Loucy (cell line): Measurements from ENCODE around the gene GDF9.

Experiments
- H2AFZ ChIP-seq: fragments of 200-600 bp; sonication (generic); 2 replicates; pipeline ENCODE4 v1.6.0; 2016; ENCODE audit warnings: antibody characterized with exemption, mild to moderate bottlenecking, low read length, moderate library complexity
- H3F3A ChIP-seq: fragments of 200-600 bp; 2 replicates; pipeline ENCODE4 v1.6.0; 2016; ENCODE audit warnings: antibody characterized with exemption, low read depth, mild to moderate bottlenecking
- H3K27me3 ChIP-seq: fragments of 200-600 bp; sonication (generic); 2 replicates; pipeline ENCODE4 v1.6.1; 2014; ENCODE audit warnings: low read length, mild to moderate bottlenecking; ENCODE audit not compliant: insufficient read depth, poor library complexity, severe bottlenecking
- H3K36me3 ChIP-seq: fragments of 200-600 bp; sonication (generic); 2 replicates; pipeline ENCODE4 v1.6.1; 2016; ENCODE audit warnings: low read length; ENCODE audit not compliant: insufficient read depth
- H3K4me1 ChIP-seq: fragments of 200-600 bp; sonication (generic); 2 replicates; pipeline ENCODE4 v1.5.1; 2014; ENCODE audit warnings: low read length, mild to moderate bottlenecking; ENCODE audit not compliant: insufficient read depth, poor library complexity, severe bottlenecking
- H3K4me2 ChIP-seq: fragments of 200-600 bp; sonication (generic); 2 replicates; pipeline ENCODE4 v1.6.0; 2014; ENCODE audit warnings: antibody characterized with exemption, low read length, low read depth, mild to moderate bottlenecking; ENCODE audit not compliant: poor library complexity, severe bottlenecking
- H3K4me3 ChIP-seq: fragments of 200-600 bp; sonication (generic); 2 replicates; pipeline ENCODE4 v1.5.1; 2014; ENCODE audit warnings: low read length, mild to moderate bottlenecking, mixed read lengths; ENCODE audit not compliant: poor library complexity, severe bottlenecking
- H3K79me2 ChIP-seq: fragments of 200-600 bp; sonication (generic); 2 replicates; pipeline ENCODE4 v1.6.1; 2014; ENCODE audit warnings: low read length; ENCODE audit not compliant: insufficient read depth
- H3K9ac ChIP-seq: fragments of 200-600 bp; sonication (generic); 2 replicates; pipeline ENCODE4 v1.6.0; 2014; ENCODE audit warnings: mild to moderate bottlenecking, low read depth, low read length, moderate library complexity; ENCODE audit not compliant: poor library complexity, severe bottlenecking
- H3K9me2 ChIP-seq: fragments of 200-600 bp; sonication (generic); replicated peaks from 2 replicates; pipeline ENCODE4 v1.6.1; 2016; ENCODE audit warnings: low read depth, low read length, mixed read lengths
- H3K9me3 ChIP-seq: fragments of 200-600 bp; sonication (generic); 2 replicates; pipeline ENCODE4 v1.6.1; 2014; ENCODE audit warnings: mild to moderate bottlenecking, antibody characterized with exemption, low read length, low read depth; ENCODE audit not compliant: insufficient read depth
- H4K20me1 ChIP-seq: fragments of 200-600 bp; sonication (generic); 2 replicates; pipeline ENCODE4 v1.6.0; 2014; ENCODE audit warnings: antibody characterized with exemption, low read length, mild to moderate bottlenecking; ENCODE audit not compliant: insufficient read depth, poor library complexity, severe bottlenecking
- CTCF ChIP-seq: fragments of 200-600 bp; sonication (generic); conservative IDR thresholded peaks from 2 replicates; pipeline ENCODE4 v1.5.1; 2014; ENCODE audit warnings: mild to moderate bottlenecking, antibody characterized with exemption, low read length
- EZH2phosphoT487 ChIP-seq: fragments of 200-600 bp; IDR thresholded peaks from 2 replicates; pipeline ENCODE4 v1.6.1; 2018; ENCODE audit warnings: antibody characterized with exemption, mild to moderate bottlenecking, moderate library complexity, borderline replicate concordance

The GDF9 gene

GRCh38 chr5:132887283-132887682, 21.0 kb upstream of the GDF9 start:
- H3K9me2 ChIP-seq: no peaks in the 10 kb centered on the region
- H3K9ac ChIP-seq: no peak overlapping the region
- H3K79me2 ChIP-seq: no peaks in the 10 kb centered on the region
- H4K20me1 ChIP-seq: no peaks in the 10 kb centered on the region
- H3K4me2 ChIP-seq: no peak overlapping the region
- TF ChIP-seq CTCF (no peak), EZH2phosphoT487 (no peak)
- H3K27me3 ChIP-seq: no peaks in the 10 kb centered on the region
- H3F3A ChIP-seq: no peaks in the 10 kb centered on the region
- no peaks in the 10 kb centered on the region for H3K9me3 ChIP-seq
- H3K4me3 ChIP-seq: no peak overlapping the region
- H3K36me3 ChIP-seq: peaks cover 26% of the 10 kb centered on the region; the same call in 1 of the 2 replicates
- no peaks in the 10 kb centered on the region for H3K4me1 ChIP-seq
- no peak overlapping the region for H2AFZ ChIP-seq

- Histone ChIP-seq H3K27me3 (no peaks in the 10 kb centered on the region), H3K4me3 (no peak overlapping the region), H3K36me3 (peaks cover 23% of the 10 kb centered on the region; the same call in 1 of the 2 replicates), H3F3A (no peaks in the 10 kb centered on the region), H4K20me1 (no peaks in the 10 kb centered on the region), H3K9ac (no peak overlapping the region), H3K9me2 (no peaks in the 10 kb centered on the region), H3K9me3 (no peaks in the 10 kb centered on the region), H2AFZ (no peak overlapping the region), H3K79me2 (no peaks in the 10 kb centered on the region), H3K4me1 (no peaks in the 10 kb centered on the region), H3K4me2 (no peak overlapping the region)
- TF ChIP-seq CTCF (no peak), EZH2phosphoT487 (no peak)
These were observed 20.0 kb upstream of the GDF9 start for GRCh38 chr5:132886064-132886823.

DNA sequence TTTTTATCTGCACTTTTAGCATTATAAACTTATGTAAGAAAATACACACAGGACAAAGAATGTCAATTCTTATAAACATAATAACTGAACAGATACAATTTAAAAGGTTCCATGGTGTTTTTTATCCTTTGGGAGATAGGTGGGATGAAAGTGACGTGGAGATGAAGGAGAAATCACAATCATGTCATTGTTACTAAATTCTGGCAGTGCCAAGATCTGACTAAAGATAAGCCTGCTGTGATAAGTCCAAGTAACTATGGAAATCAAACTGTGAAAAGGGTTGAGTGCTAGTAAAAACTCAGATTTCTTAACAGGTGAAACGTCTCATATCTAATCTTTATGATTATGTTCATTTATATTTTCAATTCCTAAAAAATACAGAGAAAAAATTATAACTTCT, 18.3 kb upstream of the GDF9 start:
- Histone ChIP-seq H3K9ac (no peak overlapping the region), H3K36me3 (peaks cover 33% of the 10 kb centered on the region; the same call in 1 of the 2 replicates), H3K4me3 (no peak overlapping the region), H3K27me3 (no peaks in the 10 kb centered on the region), H3F3A (no peaks in the 10 kb centered on the region), H3K79me2 (no peaks in the 10 kb centered on the region), H4K20me1 (no peaks in the 10 kb centered on the region), H2AFZ (no peak overlapping the region), H3K9me2 (no peaks in the 10 kb centered on the region), H3K4me1 (no peaks in the 10 kb centered on the region), H3K9me3 (no peaks in the 10 kb centered on the region), H3K4me2 (no peak overlapping the region)
- TF ChIP-seq CTCF (no peak), EZH2phosphoT487 (no peak)
